DLD1 (cell line): ENCODE data around the gene TLK1.

Experiments used
- in situ Hi-C: cut with HindIII; loops from 2 replicates; pipeline ENCODE4 v1.10.0; 2017; ENCODE audit warnings: low sequenced_read_pairs

TLK1 gene

DNA sequence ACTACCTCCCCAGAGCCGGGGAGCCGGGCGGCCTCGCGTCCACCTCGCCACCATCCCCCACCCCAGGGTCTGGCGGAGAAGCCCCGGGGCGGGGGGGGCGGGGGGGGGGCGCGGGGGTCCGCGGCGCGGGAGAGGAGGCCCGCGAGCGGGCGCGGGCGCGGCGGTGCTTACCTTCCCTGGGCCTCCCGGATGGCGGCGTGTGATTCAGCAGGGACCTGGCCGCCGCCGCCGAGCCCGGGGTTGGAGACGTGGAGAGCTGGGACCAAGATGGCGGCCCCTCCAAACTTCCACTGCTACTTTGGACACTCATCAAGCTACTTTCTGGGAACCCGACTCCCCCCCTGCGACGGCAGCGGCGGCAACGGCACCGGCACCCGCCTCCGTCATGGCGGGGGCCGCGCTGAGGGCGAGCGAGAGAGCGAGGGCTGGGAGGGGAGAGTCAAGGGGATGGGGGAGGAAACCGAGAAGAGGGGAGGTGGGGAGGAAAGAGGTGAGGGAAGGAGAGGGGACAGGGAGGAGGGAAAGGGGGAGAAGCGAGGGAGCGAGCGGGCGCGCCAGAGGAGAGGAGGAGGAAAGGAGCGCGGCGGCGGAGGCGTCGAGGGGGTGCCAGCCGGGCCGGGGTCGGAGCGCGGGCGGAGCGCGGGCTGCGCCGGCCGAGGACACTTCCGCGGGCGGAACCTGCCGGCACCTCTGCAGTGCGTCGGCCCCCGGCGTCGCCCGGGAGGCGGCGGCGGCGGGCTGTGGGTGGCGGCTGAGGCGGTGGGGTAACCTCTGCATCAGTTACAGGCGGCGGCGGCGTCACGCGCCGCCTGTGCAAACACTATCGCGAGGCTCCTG is at the start of gene TLK1:
TLK1 (minus strand) TSS at position 775 of the 837 bp plus-strand sequence; CDS start at position 310, 465 bp downstream.
- in situ Hi-C loops, result no loop called here

DNA sequence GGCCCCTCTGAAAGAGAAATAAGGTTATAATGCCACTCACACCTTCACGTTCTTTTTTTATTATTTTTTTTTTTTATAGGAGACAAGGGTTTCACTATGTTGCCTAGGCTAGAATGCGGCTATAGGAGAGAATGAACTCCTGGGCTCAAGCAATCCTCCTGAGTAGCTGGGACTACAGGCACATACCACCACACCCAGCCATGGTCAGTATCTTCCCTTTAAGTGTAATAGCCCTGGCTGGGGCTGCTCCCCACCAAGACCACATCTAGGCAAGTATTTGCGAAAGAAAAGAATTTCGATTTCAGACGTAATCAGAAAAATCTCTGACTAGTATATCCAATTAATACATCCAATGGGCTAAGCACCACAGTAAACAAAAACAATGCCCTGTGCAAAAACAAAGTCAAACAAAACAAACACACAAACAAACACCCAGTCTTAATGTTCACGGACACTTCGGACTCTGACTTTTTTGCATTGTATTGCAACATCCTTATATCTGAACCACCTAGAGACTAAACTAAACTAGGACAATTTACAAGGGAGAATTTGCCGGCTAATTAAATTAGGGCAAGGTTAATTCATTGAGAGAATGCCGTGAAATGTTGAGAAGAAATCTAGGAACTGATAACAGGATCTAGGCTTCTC is 49.6 kb upstream of the TLK1 start:
- in situ Hi-C loops, result no loop called here

DNA sequence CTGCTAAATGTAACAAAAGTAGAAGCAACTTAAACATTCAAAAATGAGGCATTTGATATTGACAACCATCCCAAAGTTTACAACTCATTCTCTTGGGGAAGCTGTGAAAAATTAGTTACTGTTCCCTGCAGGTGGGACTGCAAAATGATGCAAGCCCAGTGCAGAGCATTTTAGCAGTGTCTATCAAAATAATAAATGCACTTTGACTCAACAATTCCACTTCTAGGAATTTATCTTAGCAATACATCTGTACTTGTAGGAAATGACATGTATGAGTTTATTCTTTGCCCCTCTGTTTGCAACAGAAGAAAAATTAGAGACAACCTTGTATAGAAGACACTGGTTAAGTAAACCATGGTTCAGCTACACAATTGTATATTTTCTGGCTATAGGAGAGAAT is 48.0 kb upstream of the TLK1 start:
- in situ Hi-C loops, result no loop called here

DNA sequence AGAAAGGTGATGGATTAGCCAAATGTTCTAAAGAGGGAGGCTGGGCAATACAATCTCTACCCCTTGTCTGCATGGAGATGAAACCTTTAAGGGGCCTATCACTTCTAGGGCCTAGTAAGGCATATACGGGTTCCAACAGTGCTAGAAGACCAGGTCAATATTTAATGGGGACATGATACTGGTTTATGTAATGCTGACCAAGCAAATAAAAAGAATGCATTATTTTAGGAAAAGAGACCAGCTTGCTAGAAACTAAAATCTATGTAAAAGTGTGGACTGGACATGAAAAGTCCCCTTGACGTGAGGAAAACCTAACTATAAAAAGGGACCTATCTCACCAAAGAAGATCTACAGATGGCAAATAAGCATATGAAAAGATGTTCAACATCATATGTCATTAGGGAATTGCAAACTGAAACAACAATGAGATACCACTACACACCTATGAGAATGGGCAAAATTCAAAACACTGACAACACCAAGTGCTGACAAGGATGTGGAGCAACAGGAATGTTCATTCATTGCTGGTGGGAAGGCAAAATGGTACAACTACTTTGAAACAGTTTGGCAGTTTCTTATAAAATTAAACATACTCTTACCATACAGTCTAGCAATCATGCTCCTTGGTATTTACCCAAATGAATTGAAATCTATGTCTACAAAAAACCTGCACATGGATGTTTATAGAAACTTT is 45.9 kb upstream of the TLK1 start:
- in situ Hi-C loops, result no loop called here

DNA sequence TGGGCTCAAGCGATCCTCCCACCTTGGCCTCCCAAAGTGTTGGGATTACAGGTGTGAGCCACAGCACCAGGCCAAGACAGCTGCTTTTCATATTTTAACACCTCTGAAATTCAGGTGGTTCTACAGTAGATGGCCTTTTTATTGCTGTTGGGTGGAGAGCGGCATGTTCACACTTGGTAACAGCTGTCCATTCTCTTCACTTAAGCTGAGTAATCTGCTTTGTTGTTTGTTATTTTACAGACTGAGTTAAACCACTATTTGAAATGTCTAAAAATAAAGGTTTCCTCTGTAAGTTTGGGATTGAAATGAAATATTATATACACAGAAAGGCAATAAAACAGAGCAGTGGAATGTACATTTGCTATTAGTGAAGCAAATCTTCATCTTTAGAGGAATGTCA is 44.9 kb upstream of the TLK1 start:
- in situ Hi-C loops, result no loop called here

GRCh38 chr2:171201767-171202166 is 41.1 kb upstream of the TLK1 start:
- in situ Hi-C loops, result no loop called here

DNA sequence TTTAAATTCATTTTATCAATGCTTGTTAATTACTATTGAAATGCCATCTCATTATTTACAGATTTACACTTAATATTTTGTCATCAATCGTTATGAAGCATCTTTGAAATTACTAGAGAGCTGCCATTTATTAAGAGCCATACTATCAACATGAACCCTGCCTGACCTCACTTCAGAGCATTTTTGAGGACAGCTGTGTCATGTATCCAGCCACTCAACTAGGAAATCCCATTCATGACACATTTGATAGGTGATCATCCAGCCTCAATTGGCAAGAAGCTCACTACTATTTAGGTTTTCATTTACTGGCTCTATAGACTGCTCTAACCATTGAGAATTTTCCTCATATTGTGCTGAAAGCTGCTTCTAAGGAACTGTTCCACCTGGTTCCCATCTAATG is 40.6 kb upstream of the TLK1 start:
- in situ Hi-C loops, result no loop called here

- in situ Hi-C loops, result no loop called here
Measured at GRCh38 chr2:171200469-171200868, 39.8 kb upstream of the TLK1 start.

- in situ Hi-C loops, result no loop called here
Measured at GRCh38 chr2:171191021-171191420, 30.3 kb upstream of the TLK1 start.

DNA sequence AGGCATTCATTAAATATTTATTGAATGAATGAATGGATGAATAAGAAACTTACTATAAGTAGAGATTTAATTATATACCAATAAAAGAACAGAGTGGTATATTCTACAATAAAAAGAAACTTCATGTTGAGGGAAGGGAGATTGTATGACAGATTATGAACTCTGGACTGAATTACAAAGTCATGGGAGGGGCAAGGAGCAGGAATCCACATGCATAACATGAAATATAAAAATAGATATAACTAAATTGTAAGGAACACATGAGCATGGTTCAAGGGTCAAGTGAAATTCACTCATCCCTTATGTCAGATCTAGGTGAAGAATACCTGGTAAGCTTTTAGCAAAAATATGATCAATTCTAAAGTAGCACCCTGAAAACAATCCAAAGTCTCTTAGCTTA is 27.1 kb upstream of the TLK1 start:
- in situ Hi-C loops, result no loop called here

DNA sequence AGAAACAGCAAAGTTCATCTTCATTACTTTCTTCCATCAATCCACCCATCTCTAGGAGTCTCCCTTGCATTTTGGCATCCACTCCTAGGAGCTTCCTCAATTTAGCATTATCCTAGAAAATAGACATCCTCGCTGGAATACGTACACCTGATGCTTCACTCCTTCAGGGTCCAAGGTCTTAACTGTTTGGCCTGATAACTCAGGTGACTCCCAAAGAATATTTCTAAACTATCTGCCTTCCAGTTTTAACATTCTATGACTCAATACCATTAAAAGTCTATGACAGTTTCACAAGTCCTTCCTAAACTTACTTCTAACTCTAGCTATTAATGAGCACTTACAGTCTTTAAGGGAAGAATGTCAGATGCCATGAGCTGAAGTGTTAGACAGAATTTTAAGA is 26.5 kb upstream of the TLK1 start:
- in situ Hi-C loops, result no loop called here

DNA sequence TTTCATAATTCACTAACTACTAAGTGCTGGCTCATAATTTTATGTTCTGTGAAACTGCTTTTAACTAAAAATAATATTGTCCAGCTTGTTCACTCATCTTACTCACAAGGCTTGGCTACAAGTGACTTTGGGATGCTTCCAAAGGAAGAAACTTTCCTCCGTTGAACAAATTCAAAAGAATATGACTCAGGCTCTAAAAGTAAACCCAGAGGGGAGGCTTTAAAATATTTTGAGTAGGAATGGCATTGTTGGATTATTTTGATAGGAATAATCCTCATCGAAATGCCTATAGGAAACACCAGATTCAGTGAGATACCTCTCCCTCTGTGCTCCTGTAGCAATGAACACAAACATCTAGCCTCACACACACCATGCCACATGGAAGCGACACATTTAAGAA is 25.2 kb upstream of the TLK1 start:
- in situ Hi-C loops, result no loop called here

GRCh38 chr2:171185165-171185818 is 24.6 kb upstream of the TLK1 start:
- in situ Hi-C loops, result no loop called here

GRCh38 chr2:171181064-171182049 is 20.7 kb upstream of the TLK1 start:
- in situ Hi-C loops, result no loop called here

DNA sequence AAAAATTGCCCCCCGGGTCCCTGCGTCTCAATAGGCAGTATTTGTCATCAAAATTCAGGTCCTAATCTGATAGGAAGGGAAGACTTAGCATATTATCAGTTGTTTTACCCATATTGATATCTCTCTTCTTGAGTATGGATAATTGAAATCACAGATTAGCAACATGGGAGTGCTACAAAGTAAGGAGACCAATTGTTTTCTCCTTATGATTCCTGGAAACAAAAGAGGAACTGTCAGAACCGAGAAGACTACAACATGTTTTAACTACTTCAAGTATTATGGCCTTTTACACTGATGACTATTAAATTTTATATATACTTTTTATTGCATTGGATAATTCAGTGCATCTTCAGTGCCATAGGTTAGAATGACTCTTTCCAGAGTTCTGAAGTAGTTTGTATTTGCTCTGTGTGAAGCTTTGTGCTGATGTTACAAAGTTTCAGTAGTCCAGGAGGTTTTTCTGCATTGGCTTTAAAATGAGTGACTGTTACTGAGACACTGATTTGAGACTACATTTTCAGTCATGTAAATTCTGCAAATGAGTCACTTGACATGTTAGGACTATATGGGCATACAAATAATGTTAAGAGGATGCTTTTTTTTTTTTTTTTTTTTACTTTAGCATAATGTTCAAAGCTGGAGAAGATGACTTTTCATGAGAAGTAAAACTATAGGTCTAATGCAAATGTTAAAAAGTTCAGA is 19.7 kb upstream of the TLK1 start:
- in situ Hi-C loops, result no loop called here

GRCh38 chr2:171178993-171179392 is 18.3 kb upstream of the TLK1 start:
- in situ Hi-C loops, result no loop called here

DNA sequence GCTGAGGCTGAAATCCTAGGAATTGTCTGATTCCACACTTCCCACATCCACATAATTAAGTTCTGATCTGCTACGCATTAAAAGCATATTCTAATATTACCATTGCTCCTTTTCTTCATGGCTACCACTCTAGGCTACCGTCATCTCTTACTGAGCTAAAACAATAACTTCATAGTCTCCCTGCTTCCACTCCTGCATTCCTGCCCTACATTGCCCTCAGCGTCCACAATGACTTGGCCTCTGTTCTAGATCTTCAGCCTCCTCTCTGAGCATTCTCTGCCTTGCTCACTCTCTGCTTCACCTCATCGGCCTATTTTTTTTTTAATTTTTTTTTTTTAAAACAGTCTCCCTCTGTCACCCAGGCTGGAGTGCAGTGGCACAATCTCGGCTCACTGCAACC is 15.8 kb upstream of the TLK1 start:
- in situ Hi-C loops, result no loop called here

DNA sequence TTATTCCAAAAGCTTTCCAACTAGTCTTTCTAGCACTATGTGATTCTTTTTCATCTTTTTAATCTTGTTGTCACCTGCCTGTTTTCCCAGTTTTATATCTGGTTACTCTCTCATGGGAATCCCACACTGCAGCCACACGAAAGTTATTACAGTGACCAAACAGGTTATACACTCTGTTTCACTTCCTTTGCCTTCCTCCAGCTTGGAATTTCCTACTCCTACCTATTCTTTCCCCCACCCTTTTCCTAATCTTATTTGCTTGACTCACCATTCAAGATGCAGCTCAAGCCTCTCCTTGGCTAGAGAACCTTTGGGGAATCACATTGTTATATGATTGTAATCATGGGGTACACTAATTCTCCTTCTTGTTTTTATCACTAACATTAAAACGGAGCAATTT is 13.4 kb upstream of the TLK1 start:
- in situ Hi-C loops, result no loop called here

GRCh38 chr2:171173087-171173486 is 12.4 kb upstream of the TLK1 start:
- in situ Hi-C loops, result no loop called here

DNA sequence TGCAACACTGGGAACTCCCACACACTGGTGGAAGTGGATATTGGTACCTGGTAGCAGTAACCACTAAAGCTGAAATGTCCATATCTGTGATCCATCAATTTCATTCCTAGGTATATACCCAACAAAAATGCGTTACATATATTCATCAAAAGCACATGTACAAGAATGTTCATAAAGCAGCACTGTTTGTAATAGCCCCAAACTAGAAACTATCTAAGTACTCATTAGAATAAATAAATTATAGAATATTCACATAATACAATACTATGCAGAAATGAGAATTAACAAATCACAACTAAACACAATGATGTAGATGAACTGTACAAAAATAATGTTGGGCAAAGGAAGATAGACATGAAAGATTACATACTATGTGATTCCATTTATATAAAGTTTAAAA is 11.1 kb upstream of the TLK1 start:
- in situ Hi-C loops, result no loop called here
